GM12864 (cell line): Measurements from ENCODE around the gene C3orf52.
"Not testable (repeated sequence)": the region's sequence is repeated elsewhere in the genome, so short reads cannot be mapped to it uniquely, and the experiment has no call there.

Experiments
- DNase-seq: peaks from one replicate; pipeline ENCODE4 v3.0.0-alpha.2; 2011; ENCODE audit warnings: low read depth
- H3K4me3 ChIP-seq: 2 replicates; pipeline ENCODE4 v1.5.1; 2011; ENCODE audit warnings: mild to moderate bottlenecking, low read depth, low read length, control low read depth
- CTCF ChIP-seq: IDR thresholded peaks from 2 replicates; pipeline ENCODE4 v1.5.1; 2011; ENCODE audit warnings: low read depth, mild to moderate bottlenecking, moderate library complexity, low read length, control low read depth, inconsistent platforms; ENCODE audit errors: missing control alignments

The C3orf52 gene

GRCh38 chr3:112086076-112086854 is at the start of gene C3orf52:
Gene C3orf52, plus strand, starts transcription at chr3:112086389. Its CDS starts 19 bp downstream, at chr3:112086408.
- H3K4me3 ChIP-seq = peak within 1 kb of the TSS; percentile 64
- no peak for TF ChIP-seq CTCF
- no peak for DNase-seq

- not testable (repeated sequence) for DNase-seq, H3K4me3 ChIP-seq
Measured at GRCh38 chr3:112037194-112037593, 49.0 kb upstream of the C3orf52 start.

GRCh38 chr3:112038863-112039262 is 47.3 kb upstream of the C3orf52 start:
- no peak for TF ChIP-seq CTCF
- peak; percentile 7 for DNase-seq
- H3K4me3 ChIP-seq = no peak overlapping the region

GRCh38 chr3:112041321-112041720 is 44.9 kb upstream of the C3orf52 start:
- DNase-seq = no peak
- no peak for TF ChIP-seq CTCF
- H3K4me3 ChIP-seq = no peak overlapping the region

GRCh38 chr3:112042842-112043280 is 43.3 kb upstream of the C3orf52 start:
- H3K4me3 ChIP-seq = no peak overlapping the region

GRCh38 chr3:112043621-112044201 is 42.5 kb upstream of the C3orf52 start:
- TF ChIP-seq CTCF = peak; percentile 84
- H3K4me3 ChIP-seq = no peak overlapping the region
- DNase-seq = peak; percentile 7

More at GRCh38 chr3:112042842-112043280, 43.3 kb upstream of the C3orf52 start:
- no peak for DNase-seq
- TF ChIP-seq CTCF = no peak

- TF ChIP-seq CTCF = no peak
- H3K4me3 ChIP-seq = no peak overlapping the region
- DNase-seq = no peak
Measured at GRCh38 chr3:112046599-112046998, 39.6 kb upstream of the C3orf52 start.
